ENCODE results near the gene KDM2A. TPM values are rescaled to one million over a fixed set of nuclear protein-coding genes. Genes with fewer than 3 reads are reported as not detected.

KDM2A gene
- total and polyA plus RNA-seq, 2 of the 13 experiments (the other 11 are each of a cell fraction or from before 2014, with no cell fraction given) = 31.3 to 31.4 TPM

DNA sequence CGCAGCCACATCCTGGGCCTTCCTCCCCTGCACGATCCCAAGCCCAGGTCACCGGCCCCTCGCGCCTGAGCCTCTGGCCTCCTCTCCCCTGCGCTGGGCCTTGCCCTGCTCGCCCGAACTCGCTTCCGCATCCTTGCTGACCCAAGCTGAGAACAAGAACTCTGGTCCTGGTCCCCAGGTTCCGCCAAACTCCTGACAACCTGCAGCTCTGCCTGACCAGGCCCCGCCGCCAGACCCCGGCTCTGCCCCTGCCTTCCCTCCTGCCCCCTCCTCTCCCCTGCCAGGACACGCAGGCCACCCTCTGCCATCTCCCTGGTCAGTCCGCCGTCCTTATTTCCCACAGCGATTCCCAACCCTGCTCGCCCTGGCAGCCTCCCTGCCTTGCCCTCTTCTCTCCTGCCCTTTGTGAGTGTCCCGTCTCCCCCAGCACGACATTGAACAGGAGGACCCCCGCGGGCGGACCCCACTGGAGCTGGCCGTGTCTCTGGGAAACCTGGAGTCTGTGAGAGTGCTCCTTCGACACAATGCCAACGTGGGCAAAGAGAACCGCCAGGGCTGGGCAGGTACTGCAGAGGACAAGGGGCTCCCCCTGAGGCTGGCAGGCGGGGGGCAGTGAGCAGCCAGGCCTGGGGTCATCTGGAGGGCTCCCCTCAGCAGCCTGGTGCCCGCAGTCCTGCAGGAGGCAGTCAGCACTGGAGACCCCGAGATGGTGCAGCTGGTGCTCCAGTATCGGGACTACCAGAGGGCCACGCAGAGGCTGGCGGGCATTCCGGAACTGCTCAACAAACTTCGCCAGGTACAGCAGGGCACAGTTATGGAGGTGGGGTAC lies 170.8 kb downstream of the KDM2A start (continued):
- TF ChIP-seq, protein P1, sequence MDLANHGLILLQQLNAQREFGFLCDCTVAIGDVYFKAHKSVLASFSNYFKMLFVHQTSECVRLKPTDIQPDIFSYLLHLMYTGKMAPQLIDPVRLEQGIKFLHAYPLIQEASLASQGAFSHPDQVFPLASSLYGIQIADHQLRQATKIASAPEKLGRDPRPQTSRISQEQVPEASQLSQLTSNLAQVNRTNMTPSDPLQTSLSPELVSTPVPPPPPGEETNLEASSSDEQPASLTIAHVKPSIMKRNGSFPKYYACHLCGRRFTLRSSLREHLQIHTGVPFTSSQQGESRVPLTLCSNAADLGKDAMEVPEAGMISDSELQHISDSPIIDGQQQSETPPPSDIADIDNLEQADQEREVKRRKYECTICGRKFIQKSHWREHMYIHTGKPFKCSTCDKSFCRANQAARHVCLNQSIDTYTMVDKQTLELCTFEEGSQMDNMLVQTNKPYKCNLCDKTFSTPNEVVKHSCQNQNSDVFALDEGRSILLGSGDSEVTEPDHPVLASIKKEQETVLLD (CRISPR knock-in tag; IDR thresholded peaks at IDR 0.05; ENCODE audit: low read depth) = no peak
- TF ChIP-seq NONO (IDR thresholded peaks at IDR 0.05) = no peak
- TF ChIP-seq NONO (CRISPR knock-in tag; conservative IDR thresholded peaks at IDR 0.05) = 0 out of 2 replicates have a peak, but pooled peaks have one; percentile 20
- 0 out of 2 replicates have a peak, but pooled peaks have one; percentile 22 for TF ChIP-seq HIVEP1 (CRISPR knock-in tag; IDR thresholded peaks at IDR 0.05)
- TF ChIP-seq, protein P2, sequence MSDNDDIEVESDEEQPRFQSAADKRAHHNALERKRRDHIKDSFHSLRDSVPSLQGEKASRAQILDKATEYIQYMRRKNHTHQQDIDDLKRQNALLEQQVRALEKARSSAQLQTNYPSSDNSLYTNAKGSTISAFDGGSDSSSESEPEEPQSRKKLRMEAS (IDR thresholded peaks at IDR 0.05) = no peak
- no peak for TF ChIP-seq ZNF777 (CRISPR knock-in tag; IDR thresholded peaks at IDR 0.05)
- TF ChIP-seq ZFX (CRISPR knock-in tag; IDR thresholded peaks at IDR 0.05; ENCODE audit: low read depth) = 0 out of 2 replicates have a peak, but pooled peaks have one; percentile 14
- peak; percentile 26 for TF ChIP-seq MED8 (CRISPR knock-in tag; IDR thresholded peaks at IDR 0.05; ENCODE audit: insufficient replicate concordance)
- peak; percentile 29 for TF ChIP-seq RBM39 (IDR thresholded peaks at IDR 0.05; ENCODE audit: low read depth, low read length, poor library complexity, severe bottlenecking)
- TF ChIP-seq, protein P3, sequence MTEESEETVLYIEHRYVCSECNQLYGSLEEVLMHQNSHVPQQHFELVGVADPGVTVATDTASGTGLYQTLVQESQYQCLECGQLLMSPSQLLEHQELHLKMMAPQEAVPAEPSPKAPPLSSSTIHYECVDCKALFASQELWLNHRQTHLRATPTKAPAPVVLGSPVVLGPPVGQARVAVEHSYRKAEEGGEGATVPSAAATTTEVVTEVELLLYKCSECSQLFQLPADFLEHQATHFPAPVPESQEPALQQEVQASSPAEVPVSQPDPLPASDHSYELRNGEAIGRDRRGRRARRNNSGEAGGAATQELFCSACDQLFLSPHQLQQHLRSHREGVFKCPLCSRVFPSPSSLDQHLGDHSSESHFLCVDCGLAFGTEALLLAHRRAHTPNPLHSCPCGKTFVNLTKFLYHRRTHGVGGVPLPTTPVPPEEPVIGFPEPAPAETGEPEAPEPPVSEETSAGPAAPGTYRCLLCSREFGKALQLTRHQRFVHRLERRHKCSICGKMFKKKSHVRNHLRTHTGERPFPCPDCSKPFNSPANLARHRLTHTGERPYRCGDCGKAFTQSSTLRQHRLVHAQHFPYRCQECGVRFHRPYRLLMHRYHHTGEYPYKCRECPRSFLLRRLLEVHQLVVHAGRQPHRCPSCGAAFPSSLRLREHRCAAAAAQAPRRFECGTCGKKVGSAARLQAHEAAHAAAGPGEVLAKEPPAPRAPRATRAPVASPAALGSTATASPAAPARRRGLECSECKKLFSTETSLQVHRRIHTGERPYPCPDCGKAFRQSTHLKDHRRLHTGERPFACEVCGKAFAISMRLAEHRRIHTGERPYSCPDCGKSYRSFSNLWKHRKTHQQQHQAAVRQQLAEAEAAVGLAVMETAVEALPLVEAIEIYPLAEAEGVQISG (CRISPR knock-in tag; IDR thresholded peaks at IDR 0.05) = peak; percentile 47; the same call in 1 of the 2 replicates
- 0 out of 2 replicates have a peak, but pooled peaks have one; percentile 32 for TF ChIP-seq KDM5B (CRISPR knock-in tag; IDR thresholded peaks at IDR 0.05; ENCODE audit: borderline replicate concordance)
